AG10803 (cell line): ENCODE measurements around the gene C14orf119.

Experiments
- DNase-seq: peaks from one replicate; pipeline ENCODE4 v3.0.0; 2010; ENCODE audit warnings: low read depth
- H3K4me3 ChIP-seq: 2 replicates; pipeline ENCODE4 v1.5.1; 2011; ENCODE audit warnings: mild to moderate bottlenecking, low read length, control low read depth
- CTCF ChIP-seq: conservative IDR thresholded peaks from 2 replicates; pipeline ENCODE4 v1.5.1; 2011; ENCODE audit warnings: mild to moderate bottlenecking, low read length, control low read depth, inconsistent platforms

Gene C14orf119

DNA sequence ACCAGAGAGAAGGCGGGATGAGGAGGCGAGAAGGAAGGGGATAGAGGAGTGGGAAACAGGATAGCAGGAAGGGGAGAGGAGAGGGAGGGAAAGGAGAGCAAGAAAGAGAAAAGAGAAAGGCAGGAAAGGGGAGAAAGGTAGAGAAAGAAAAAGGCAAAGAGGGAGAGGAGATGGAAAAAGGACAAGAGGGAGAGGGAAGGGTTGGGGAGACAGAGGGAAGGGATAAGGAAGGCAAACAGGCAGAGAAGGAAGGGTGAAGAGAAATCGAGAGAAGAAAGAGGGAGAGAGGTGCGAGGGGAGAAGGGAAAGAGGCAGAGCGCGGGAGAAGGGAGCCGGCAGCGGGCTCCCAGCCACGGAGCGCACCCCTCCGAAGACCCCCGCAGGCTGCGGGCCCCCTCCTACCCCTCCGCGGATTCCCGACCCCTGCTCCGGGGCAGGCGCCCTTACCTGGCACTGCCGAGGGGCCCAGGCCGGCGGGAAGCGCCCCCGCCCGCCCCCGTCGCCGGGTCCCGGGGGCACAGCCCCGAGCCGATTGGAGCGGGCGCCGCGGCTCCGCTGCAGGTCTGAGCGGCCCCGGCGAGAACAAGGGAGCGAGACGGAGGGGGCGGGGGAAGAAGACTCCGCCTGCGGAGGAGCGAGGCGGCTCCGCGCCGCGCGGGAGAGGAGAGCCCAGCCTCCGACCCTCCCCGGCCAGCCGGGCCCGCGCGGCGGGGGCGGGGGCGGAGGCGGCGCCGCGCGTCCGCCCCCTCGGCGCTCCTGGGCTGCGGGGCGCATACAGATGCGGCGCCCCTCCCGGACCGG is 38.1 kb upstream of the C14orf119 start, which contains the start of gene CDH24:
Gene CDH24 (minus strand): TSS at position 565 of the 801 bp plus-strand sequence. CDS start 1,787 bp downstream, outside the sequence.
- peak; percentile 55 for DNase-seq
- TF ChIP-seq CTCF = no peak
- peak within 1 kb of the TSS; percentile 62 for H3K4me3 ChIP-seq

DNA sequence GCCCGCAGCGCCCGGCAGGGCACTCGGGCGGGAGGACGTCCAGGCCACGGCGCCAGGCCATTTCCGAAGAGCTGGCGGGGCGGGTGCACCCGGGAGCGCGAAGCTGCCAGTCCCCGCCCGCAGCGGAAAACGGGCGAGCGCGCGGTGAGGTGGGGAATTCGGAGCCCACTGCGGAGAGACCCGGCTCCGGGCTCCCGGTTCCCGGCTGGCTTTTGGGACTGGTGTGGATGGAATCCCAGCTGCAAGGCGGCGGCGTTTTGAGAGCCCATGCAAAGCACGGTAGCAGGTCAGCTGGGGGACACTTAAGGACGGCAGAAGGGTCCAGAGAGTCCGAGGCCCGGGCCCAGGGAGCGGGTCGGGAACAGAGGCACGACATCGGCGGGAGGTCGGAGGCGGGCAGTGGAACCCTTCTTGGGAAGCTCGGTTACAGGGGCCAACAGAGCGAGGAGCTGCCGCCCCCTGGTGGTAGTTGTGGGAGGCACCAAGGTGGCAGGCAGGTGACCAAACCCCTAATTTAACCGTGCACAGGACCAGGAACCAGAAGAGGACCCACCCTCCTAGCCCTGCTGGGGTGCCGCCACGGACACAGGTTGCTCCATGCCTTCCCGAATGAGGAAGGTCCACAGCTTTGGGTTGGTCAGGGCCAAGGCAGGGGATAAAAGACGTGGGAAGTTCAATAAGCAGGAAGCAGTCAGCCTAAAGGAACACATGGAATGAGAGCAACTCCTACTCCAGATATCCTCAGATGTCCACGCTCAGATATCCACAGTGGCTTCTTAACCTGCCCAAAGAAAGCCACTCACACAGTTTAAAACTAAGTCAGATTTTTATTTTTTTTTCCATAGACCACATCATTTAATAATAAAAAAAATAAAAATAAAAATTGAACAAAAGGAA is 37.3 kb upstream of the C14orf119 start:
- peak; percentile 70 for DNase-seq
- peak overlapping the region; percentile 62 for H3K4me3 ChIP-seq
- peak; percentile 87 for TF ChIP-seq CTCF

- no peak overlapping the region for H3K4me3 ChIP-seq
- no peak for TF ChIP-seq CTCF
- no peak for DNase-seq
Measured at GRCh38 chr14:23058654-23059504, 36.4 kb upstream of the C14orf119 start.

DNA sequence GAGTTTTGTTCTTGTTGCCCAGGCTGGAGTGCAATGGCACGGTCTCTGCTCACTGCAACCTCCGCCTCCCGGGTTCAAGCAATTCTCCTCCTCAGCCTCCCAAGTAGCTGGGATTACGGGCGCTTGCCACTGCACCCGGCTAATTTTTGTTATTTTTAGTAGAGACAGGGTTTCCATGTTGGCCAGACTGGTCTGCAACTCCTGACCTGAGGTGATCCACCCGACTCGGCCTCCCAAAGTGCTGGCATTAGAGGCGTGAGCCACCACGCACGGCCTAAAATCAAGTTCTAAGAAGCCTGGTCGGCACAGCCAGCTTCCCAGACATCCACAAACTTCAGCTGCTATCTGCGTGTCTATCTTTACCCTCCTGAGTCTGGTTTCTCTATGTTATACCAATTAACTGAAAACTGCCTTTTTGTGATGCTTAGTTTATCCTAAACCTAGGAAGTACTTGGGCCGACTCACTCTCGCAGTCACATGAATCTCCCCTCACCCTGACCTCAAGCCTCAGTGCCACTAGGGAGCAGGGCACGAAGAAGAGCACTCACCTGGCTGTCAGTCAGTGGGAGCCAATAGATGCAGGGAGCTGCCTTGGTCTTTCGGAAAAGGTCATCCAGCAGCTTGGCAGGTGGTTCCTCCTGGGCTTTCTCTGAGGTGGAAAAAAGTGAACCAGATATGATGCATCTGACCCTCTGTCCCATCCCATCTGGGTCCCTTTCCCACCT is 34.6 kb upstream of the C14orf119 start:
- no peak for TF ChIP-seq CTCF
- no peak overlapping the region for H3K4me3 ChIP-seq
- DNase-seq = no peak

DNA sequence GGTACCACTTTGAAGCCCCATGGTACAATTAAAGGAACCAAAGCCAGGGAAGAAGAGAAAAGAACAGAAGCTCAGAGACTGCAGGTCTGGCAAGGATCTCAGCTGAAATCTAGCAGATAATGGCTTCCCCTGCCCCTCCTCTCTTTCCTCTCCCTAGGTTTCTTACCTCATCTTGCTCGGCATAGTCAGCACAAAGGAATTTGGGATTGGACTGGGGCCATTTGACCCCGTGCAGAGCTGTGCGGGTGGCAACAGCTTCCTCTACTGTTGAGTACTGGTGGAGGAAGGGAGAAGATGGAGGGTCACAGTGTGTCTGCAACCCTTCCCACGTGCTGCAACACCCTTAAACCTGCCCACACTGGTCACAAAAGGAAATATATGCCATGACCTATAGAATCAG is 33.3 kb upstream of the C14orf119 start:
- DNase-seq = peak; percentile 90

More for the DNA sequence above, 33.3 kb upstream of the C14orf119 start:
- H3K4me3 ChIP-seq = no peak overlapping the region
- peak; percentile 16; the same call in 1 of the 2 replicates for TF ChIP-seq CTCF
